NT2/D1 (cell line): Measurements from ENCODE around the gene PPP1R14D.

Experiments used
- DNase-seq: peaks from one replicate; pipeline ENCODE4 v3.0.0-alpha.2; 2011; ENCODE audit warnings: low read depth, low spot score
- H3K27me3 ChIP-seq: 2 replicates; pipeline ENCODE4 v1.6.0; 2011; ENCODE audit warnings: mild to moderate bottlenecking; ENCODE audit not compliant: insufficient read length, insufficient read depth
- H3K36me3 ChIP-seq: 2 replicates; pipeline ENCODE4 v1.6.1; 2011; ENCODE audit warnings: mild to moderate bottlenecking, low read length, mixed read lengths; ENCODE audit not compliant: insufficient read depth, insufficient read length
- H3K4me1 ChIP-seq: 2 replicates; pipeline ENCODE4 v1.5.1; 2011; ENCODE audit not compliant: insufficient read depth, insufficient read length
- H3K4me3 ChIP-seq: 2 replicates; pipeline ENCODE4 v1.5.1; 2011; ENCODE audit warnings: low read depth; ENCODE audit not compliant: insufficient read length
- H3K9ac ChIP-seq: 2 replicates; pipeline ENCODE4 v1.6.0; 2011; ENCODE audit warnings: low read depth; ENCODE audit not compliant: insufficient read length
- H3K9me3 ChIP-seq: 2 replicates; pipeline ENCODE4 v1.5.1; 2011; ENCODE audit warnings: mild to moderate bottlenecking, low read length; ENCODE audit not compliant: insufficient read depth
- SUZ12 ChIP-seq: IDR thresholded peaks from 2 replicates; pipeline ENCODE4 v1.6.1; 2011; ENCODE audit not compliant: insufficient read length, insufficient read depth; ENCODE audit errors: extremely low read depth
- YY1 ChIP-seq: IDR thresholded peaks from 2 replicates; pipeline ENCODE4 v1.6.1; 2011; ENCODE audit not compliant: insufficient read length, insufficient read depth
- ZNF274 ChIP-seq: IDR thresholded peaks from 2 replicates; pipeline ENCODE4 v1.6.1; 2011; ENCODE audit warnings: mild to moderate bottlenecking, low read depth, low read length

The PPP1R14D gene

GRCh38 chr15:40825661-40826422 is 2.7 kb downstream of the PPP1R14D start:
- DNase-seq, result no peak
- Histone ChIP-seq H3K4me3 (no peak overlapping the region), H3K9ac (no peak overlapping the region), H3K9me3 (no peaks in the 10 kb centered on the region), H3K4me1 (no peaks in the 10 kb centered on the region), H3K36me3 (no peaks in the 10 kb centered on the region), H3K27me3 (no peaks in the 10 kb centered on the region)
- TF ChIP-seq SUZ12 (no peak), ZNF274 (no peak), YY1 (no peak)

- no peak for DNase-seq
- no peaks in the 10 kb centered on the region for H3K4me1 ChIP-seq
- H3K9ac ChIP-seq, result no peak overlapping the region
- H3K9me3 ChIP-seq, result no peaks in the 10 kb centered on the region
- no peaks in the 10 kb centered on the region for H3K27me3 ChIP-seq
- no peak overlapping the region for H3K4me3 ChIP-seq
- TF ChIP-seq YY1, result no peak
- TF ChIP-seq ZNF274, result no peak
- TF ChIP-seq SUZ12, result no peak
- H3K36me3 ChIP-seq, result no peaks in the 10 kb centered on the region
Measured at GRCh38 chr15:40823572-40824343, 4.8 kb downstream of the PPP1R14D start.

- no peak overlapping the region for H3K9ac ChIP-seq
- no peaks in the 10 kb centered on the region for H3K27me3 ChIP-seq
- no peak for TF ChIP-seq YY1
- no peak for TF ChIP-seq ZNF274
- TF ChIP-seq SUZ12, result no peak
- H3K9me3 ChIP-seq, result no peaks in the 10 kb centered on the region
- no peaks in the 10 kb centered on the region for H3K36me3 ChIP-seq
- no peak for DNase-seq
- H3K4me3 ChIP-seq, result no peak overlapping the region
- H3K4me1 ChIP-seq, result no peaks in the 10 kb centered on the region
Measured at GRCh38 chr15:40821195-40821594, 7.3 kb downstream of the PPP1R14D start.

- Histone ChIP-seq H3K4me1 (peaks cover 4% of the 10 kb centered on the region), H3K4me3 (no peak overlapping the region), H3K9me3 (no peaks in the 10 kb centered on the region), H3K36me3 (peaks cover 13% of the 10 kb centered on the region), H3K9ac (no peak overlapping the region), H3K27me3 (no peaks in the 10 kb centered on the region)
- TF ChIP-seq SUZ12 (no peak), ZNF274 (no peak), YY1 (no peak)
- no peak for DNase-seq
Measured at GRCh38 chr15:40819048-40819447, 9.5 kb downstream of the PPP1R14D start.

GRCh38 chr15:40815042-40815698 is 13.3 kb downstream of the PPP1R14D start:
- TF ChIP-seq SUZ12, result no peak
- TF ChIP-seq YY1, result no peak
- no peak for TF ChIP-seq ZNF274
- no peaks in the 10 kb centered on the region for H3K9me3 ChIP-seq
- H3K36me3 ChIP-seq, result peaks cover 42% of the 10 kb centered on the region
- no peak overlapping the region for H3K9ac ChIP-seq
- no peak for DNase-seq
- no peaks in the 10 kb centered on the region for H3K27me3 ChIP-seq
- H3K4me1 ChIP-seq, result peaks cover 4% of the 10 kb centered on the region
- H3K4me3 ChIP-seq, result no peak overlapping the region

GRCh38 chr15:40812721-40813425 is 15.6 kb downstream of the PPP1R14D start:
- TF ChIP-seq YY1 (no peak), SUZ12 (no peak), ZNF274 (no peak)
- peaks cover 6% of the 10 kb centered on the region for H3K4me1 ChIP-seq
- no peak for DNase-seq
- H3K4me3 ChIP-seq, result no peak overlapping the region
- H3K36me3 ChIP-seq, result peaks cover 49% of the 10 kb centered on the region
- H3K27me3 ChIP-seq, result no peaks in the 10 kb centered on the region
- H3K9me3 ChIP-seq, result no peaks in the 10 kb centered on the region
- H3K9ac ChIP-seq, result no peak overlapping the region
